Peyer's patch (tissue), 4 donors: Measurements from ENCODE around the gene UBC. TPM values are rescaled to one million over a fixed set of nuclear protein-coding genes. Genes with fewer than 3 reads are reported as not detected.

Experiments used
- DNase-seq, 3 donors: peaks; one replicate each; pipeline ENCODE4 v3.0.0-alpha.2; 2017 to 2019
- H3K27ac ChIP-seq, 4 donors: fragments of 200-600 bp; sonication (generic); one replicate each; pipeline ENCODE4 v1.5.1; 2016 to 2019
- H3K27me3 ChIP-seq, 2 donors: fragments of 200-600 bp; sonication (generic); one replicate each; pipeline ENCODE4 v1.5.1; 2019
- H3K36me3 ChIP-seq, 3 donors: fragments of 200-600 bp; sonication (generic); one replicate each; pipeline ENCODE4 v1.5.1; 2016 to 2019
- H3K4me1 ChIP-seq, 4 donors: fragments of 200-600 bp; sonication (generic); one replicate each; pipeline ENCODE4 v1.5.1; 2016 to 2019
- H3K4me3 ChIP-seq, 4 donors: fragments of 200-600 bp; sonication (generic); 1 replicate in 3 of 4; 2 replicates in 1 of 4; pipeline ENCODE4 v1.5.1; 2016 to 2019; ENCODE audit warnings: mild to moderate bottlenecking in 1 of 4
- H3K9me3 ChIP-seq, 4 donors: fragments of 200-600 bp; sonication (generic); one replicate each; pipeline ENCODE4 v1.5.1; 2016 to 2019; ENCODE audit warnings: mild to moderate bottlenecking in 1 of 4
- CTCF ChIP-seq, 6 experiments: fragments of 450-650 bp in 4 of 6; fragments of 200-600 bp in 2 of 6; sonication (generic) in 1 of 6; IDR thresholded peaks; one replicate each; pipeline ENCODE4 v1.5.1; 2017 to 2019; ENCODE audit warnings: antibody characterized with exemption in 6 of 6, mild to moderate bottlenecking in 3 of 6, moderate library complexity in 1 of 6
- POLR2A ChIP-seq, 2 donors: fragments of 450-650 bp; IDR thresholded peaks; one replicate each; pipeline ENCODE4 v1.5.1; 2017; ENCODE audit warnings: antibody characterized with exemption in 2 of 2, mild to moderate bottlenecking in 2 of 2, moderate library complexity in 2 of 2
- total RNA-seq, 4 donors: library from RNA; depleted of rRNA; stranded (reverse); fragments of >200 nt; gene quantifications; one replicate each; pipeline ENCODE4 v1.1.0, GENCODE V29; 2016

Gene UBC
- total RNA-seq, 4 donors from 2014 or later = 898 to 2,531 (median 1,185) TPM

GRCh38 chr12:124947561-124948398 is 33.3 kb upstream of the UBC start:
- Histone ChIP-seq H3K4me3 (no peak overlapping the region), H3K27ac (no peak overlapping the region), H3K36me3 (peaks cover 0 to 41% (median 0%) of the 10 kb centered on the region in 3 donors), H3K9me3 (no peaks in the 10 kb centered on the region), H3K4me1 (no peaks in the 10 kb centered on the region), H3K27me3 (no peaks in the 10 kb centered on the region)
- DNase-seq = no peak
- TF ChIP-seq POLR2A (IDR thresholded peaks at IDR 0.05) (no peak), CTCF (IDR thresholded peaks at IDR 0.05) (no peak)

- H3K36me3 ChIP-seq = peaks cover 0 to 39% (median 0%) of the 10 kb centered on the region in 3 donors
- H3K4me3 ChIP-seq = no peak overlapping the region
- no peaks in the 10 kb centered on the region for H3K9me3 ChIP-seq
- no peak for DNase-seq
- H3K27me3 ChIP-seq = no peaks in the 10 kb centered on the region
- H3K4me1 ChIP-seq = no peaks in the 10 kb centered on the region
- TF ChIP-seq CTCF (IDR thresholded peaks at IDR 0.05) (no peak), POLR2A (IDR thresholded peaks at IDR 0.05) (no peak)
- no peak overlapping the region for H3K27ac ChIP-seq
Measured at GRCh38 chr12:124947013-124947412, 32.6 kb upstream of the UBC start.

- no peak overlapping the region for H3K27ac ChIP-seq
- no peaks in the 10 kb centered on the region for H3K9me3 ChIP-seq
- no peaks in the 10 kb centered on the region for H3K27me3 ChIP-seq
- no peak for DNase-seq
- H3K36me3 ChIP-seq = peaks cover 0 to 36% (median 0%) of the 10 kb centered on the region in 3 donors
- TF ChIP-seq CTCF (IDR thresholded peaks at IDR 0.05) = no peak
- no peak for TF ChIP-seq POLR2A (IDR thresholded peaks at IDR 0.05)
- no peak overlapping the region for H3K4me3 ChIP-seq
- no peaks in the 10 kb centered on the region for H3K4me1 ChIP-seq
Measured at GRCh38 chr12:124946447-124946793, 32.0 kb upstream of the UBC start.

- no peaks in the 10 kb centered on the region for H3K9me3 ChIP-seq
- H3K27me3 ChIP-seq = no peaks in the 10 kb centered on the region
- TF ChIP-seq CTCF (IDR thresholded peaks at IDR 0.05) = no peak
- no peak for TF ChIP-seq POLR2A (IDR thresholded peaks at IDR 0.05)
- H3K4me3 ChIP-seq = peak overlapping the region; percentile 26 to 68 (median 55)
- DNase-seq = no peak
- H3K27ac ChIP-seq = peak overlapping the region; percentile 89 to 97 (median 91)
- H3K36me3 ChIP-seq = no peaks in the 10 kb centered on the region
- peaks cover 0 to 26% (median 13%) of the 10 kb centered on the region in 4 donors for H3K4me1 ChIP-seq
Measured at GRCh38 chr12:124941170-124941527, 26.7 kb upstream of the UBC start.

GRCh38 chr12:124940393-124941169 is 26.1 kb upstream of the UBC start:
- no peaks in the 10 kb centered on the region for H3K9me3 ChIP-seq
- H3K4me3 ChIP-seq = peak overlapping the region; percentile 53 to 68 (median 55)
- H3K27me3 ChIP-seq = no peaks in the 10 kb centered on the region
- peaks cover 0 to 26% (median 13%) of the 10 kb centered on the region in 4 donors for H3K4me1 ChIP-seq
- TF ChIP-seq POLR2A (IDR thresholded peaks at IDR 0.05) (no peak), CTCF (IDR thresholded peaks at IDR 0.05) (peak; percentile 89 to 99 (median 97))
- DNase-seq = peak; percentile 92 to 97 (median 93)
- H3K36me3 ChIP-seq = no peaks in the 10 kb centered on the region
- peak overlapping the region; percentile 89 to 97 (median 91) for H3K27ac ChIP-seq
